Neuron (in vitro differentiated cells): ENCODE results near the gene ZNF71.
A peak's percentile ranks its signal among the peaks of the same experiment; 100 is the strongest.

ENCODE experiments used
- H2AFZ ChIP-seq: one replicate; pipeline ENCODE4 v1.6.1; 2013; ENCODE audit warnings: low read depth, mild to moderate bottlenecking, inconsistent platforms, low read length, moderate library complexity
- H3K27me3 ChIP-seq: one replicate; pipeline ENCODE4 v1.6.1; 2013; ENCODE audit warnings: low read length; ENCODE audit not compliant: insufficient read depth
- H3K36me3 ChIP-seq: one replicate; pipeline ENCODE4 v1.6.1; 2013; ENCODE audit warnings: low read length; ENCODE audit not compliant: insufficient read depth
- H3K4me1 ChIP-seq: one replicate; pipeline ENCODE4 v1.6.1; 2013; ENCODE audit warnings: low read length; ENCODE audit not compliant: insufficient read depth
- H3K4me3 ChIP-seq: 2 replicates; pipeline ENCODE4 v1.5.1; 2013; ENCODE audit warnings: mild to moderate bottlenecking, low read length, moderate library complexity
- H3K9me3 ChIP-seq: one replicate; pipeline ENCODE4 v1.6.1; 2013; ENCODE audit warnings: low read length

The ZNF71 gene

DNA sequence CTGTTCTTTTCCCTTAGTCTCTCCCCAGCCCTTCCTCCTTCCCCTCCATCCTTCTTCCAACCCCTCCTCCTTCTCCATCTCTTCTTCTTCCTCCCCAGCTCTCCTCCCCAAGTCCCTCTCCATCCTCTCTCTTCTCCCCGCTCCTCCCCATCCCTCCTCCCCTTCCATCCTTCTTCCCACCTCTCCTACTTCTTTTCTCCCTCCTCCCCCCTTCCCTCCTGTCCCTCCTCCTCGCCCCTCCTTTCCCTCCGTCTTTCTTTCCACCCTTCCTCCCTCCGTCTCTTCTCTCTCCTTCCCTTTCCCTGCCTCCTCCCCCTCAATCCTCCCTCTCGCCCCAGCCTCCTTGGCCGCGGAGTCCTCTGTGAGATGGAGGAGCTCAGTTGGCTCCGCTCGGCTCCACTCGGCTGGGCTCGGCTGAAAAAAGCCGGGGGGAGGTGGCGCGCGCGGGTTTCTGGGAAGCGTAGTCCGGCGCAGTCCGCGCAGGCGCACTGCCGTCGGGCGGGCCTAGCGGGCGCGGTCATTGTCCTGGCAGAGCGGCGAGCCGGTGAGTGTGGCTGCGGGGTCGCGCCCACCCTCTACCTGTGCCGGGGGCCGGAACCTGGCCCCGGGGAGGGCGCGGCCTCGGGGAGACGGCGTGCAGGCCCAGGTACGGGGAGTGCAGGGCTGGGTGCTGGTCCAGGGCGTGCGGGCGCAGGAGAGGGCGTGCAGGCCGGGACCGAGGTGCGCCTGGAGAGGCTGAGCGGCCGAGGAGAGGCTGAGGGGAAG is at the start of gene ZNF71:
Gene ZNF71 (plus strand): TSS at position 520 of the 765 bp plus-strand sequence. CDS start 6,257 bp downstream, outside the sequence.
- Histone ChIP-seq H3K9me3 (peaks cover 25% of the 10 kb centered on the region), H3K27me3 (no peaks in the 10 kb centered on the region), H2AFZ (peak within 1 kb of the TSS; percentile 92)

DNA sequence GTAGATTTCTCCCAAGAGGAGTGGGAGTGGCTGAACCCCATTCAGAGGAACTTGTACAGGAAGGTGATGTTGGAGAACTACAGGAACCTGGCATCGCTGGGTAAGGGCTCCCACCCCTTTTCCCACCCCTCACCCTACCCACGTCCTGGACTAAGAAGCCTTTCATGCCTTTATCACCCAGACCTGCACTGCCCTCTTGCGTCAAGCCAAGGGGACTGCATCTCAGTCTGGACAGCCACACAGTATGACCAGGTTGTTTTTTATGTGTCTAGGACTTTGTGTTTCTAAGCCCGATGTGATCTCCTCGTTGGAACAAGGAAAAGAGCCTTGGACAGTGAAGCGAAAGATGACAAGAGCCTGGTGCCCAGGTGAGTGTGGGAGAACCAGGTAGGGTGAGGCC is 47.6 kb upstream of the ZNF71 start:
- Histone ChIP-seq H2AFZ (no peak overlapping the region), H3K4me3 (no peak overlapping the region), H3K4me1 (no peaks in the 10 kb centered on the region), H3K36me3 (peaks cover 77% of the 10 kb centered on the region), H3K9me3 (peaks cover 66% of the 10 kb centered on the region), H3K27me3 (no peaks in the 10 kb centered on the region)

More for the DNA sequence above, at the start of gene ZNF71:
- peak within 1 kb of the TSS; percentile 90 for H3K4me3 ChIP-seq
- peaks cover 24% of the 10 kb centered on the region for H3K36me3 ChIP-seq
- H3K4me1 ChIP-seq, result peaks cover 5% of the 10 kb centered on the region

DNA sequence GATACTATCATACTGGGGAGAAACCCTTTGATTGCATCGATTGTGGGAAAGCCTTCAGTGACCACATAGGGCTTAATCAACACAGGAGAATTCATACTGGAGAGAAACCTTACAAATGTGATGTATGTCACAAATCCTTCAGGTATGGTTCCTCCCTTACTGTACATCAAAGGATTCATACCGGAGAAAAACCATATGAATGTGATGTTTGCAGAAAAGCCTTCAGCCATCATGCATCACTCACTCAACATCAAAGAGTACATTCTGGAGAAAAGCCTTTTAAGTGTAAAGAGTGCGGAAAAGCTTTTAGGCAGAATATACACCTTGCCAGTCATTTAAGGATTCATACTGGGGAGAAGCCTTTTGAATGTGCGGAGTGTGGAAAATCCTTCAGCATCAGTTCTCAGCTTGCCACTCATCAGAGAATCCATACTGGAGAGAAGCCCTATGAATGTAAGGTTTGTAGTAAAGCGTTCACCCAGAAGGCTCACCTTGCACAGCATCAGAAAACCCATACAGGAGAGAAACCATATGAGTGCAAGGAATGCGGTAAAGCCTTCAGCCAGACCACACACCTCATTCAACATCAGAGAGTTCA is 40.7 kb upstream of the ZNF71 start:
- Histone ChIP-seq H3K9me3 (peaks cover 69% of the 10 kb centered on the region), H3K36me3 (peaks cover 55% of the 10 kb centered on the region), H3K27me3 (no peaks in the 10 kb centered on the region)

DNA sequence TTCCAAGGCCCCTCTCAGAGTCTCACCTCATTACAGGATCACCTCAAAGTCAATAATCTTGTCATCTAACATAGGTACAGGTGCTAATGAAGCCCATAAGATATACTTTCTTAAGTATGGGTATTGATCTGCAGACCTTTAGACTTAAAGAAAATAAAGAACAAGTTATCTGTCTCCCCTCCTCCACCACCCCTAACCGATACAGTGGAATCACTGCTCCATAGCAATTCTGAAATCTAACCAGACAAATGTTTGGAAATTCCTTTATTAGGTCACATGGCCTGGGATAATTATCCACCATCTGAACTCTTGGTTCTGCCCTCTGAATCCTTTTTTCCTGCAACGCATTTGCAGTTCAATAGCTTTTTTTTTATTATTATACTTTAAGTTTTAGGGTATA is 32.3 kb upstream of the ZNF71 start:
- H3K4me1 ChIP-seq, result peaks cover under 1% of the 10 kb centered on the region
- no peak overlapping the region for H2AFZ ChIP-seq
- H3K4me3 ChIP-seq, result no peak overlapping the region
- H3K9me3 ChIP-seq, result peaks cover 23% of the 10 kb centered on the region
- no peaks in the 10 kb centered on the region for H3K36me3 ChIP-seq
- H3K27me3 ChIP-seq, result no peaks in the 10 kb centered on the region

More for the DNA sequence above, 40.7 kb upstream of the ZNF71 start:
- Histone ChIP-seq H2AFZ (no peak overlapping the region), H3K4me3 (no peak overlapping the region), H3K4me1 (no peaks in the 10 kb centered on the region)

DNA sequence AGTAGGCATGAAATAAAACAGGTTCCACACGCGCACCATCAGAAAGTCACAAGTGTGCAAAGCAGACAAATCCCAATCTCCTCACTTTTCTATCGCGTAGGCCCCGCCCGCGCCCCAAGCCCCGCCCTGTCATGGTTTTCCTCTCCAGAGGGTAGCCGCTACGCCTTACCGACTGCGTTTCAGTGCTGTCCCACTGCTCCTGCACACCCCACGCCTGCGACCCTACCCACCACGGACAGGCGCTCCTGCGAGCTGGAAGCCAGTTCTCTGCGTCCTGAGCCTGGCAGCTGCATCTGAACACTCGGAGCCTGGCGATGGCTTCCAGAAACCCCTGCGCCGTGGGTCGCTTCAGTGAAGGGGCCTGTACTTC is 28.2 kb upstream of the ZNF71 start:
- Histone ChIP-seq H3K36me3 (peaks cover 32% of the 10 kb centered on the region), H3K9me3 (peaks cover 46% of the 10 kb centered on the region)

DNA sequence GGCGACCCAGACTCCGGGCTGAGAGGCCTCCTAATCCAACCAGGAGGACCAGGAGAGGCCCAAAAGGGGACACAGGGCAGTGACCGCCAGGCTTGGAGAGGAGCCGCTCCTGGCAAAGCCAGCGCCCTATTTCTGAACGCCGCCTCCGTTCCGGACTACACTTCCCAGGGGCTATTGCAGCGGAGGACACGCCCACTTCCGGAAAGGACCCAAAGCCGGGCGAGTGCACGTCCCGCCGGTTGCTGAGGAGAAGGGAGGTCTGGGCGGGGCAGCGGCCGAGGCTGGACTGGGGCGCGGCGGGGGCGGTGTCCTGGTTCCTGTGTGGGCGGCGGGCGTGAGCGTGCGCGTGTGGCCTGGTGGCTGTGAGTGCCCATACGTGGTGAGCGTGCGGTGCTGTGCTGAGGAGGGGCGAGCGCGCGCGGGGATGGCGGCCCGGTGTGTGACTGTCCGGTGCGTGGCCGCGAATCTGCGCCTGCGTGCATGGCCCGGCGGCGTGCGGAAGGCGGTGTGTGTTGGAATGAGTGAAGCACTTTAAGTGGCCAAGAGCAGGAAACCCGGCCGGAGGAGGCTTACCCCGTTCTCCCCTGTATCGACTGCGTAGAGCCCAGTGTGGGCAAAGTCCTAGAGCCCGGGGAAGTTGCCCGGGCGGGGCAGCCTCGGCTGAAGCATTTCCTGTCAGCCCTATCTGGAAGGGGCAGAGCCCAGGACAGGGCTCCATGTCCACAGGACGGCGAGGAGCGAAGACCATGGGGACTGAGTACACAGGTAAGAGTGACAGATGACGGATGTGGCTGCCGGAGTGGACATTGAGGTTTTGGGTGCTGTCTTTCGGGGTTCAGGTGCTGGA is 27.6 kb upstream of the ZNF71 start, which contains the start of gene ZNF470:
Gene ZNF470 (plus strand): TSS at position 195 of the 847 bp plus-strand sequence. CDS start 2,844 bp downstream, outside the sequence.
- peak within 1 kb of the TSS; percentile 82 for H2AFZ ChIP-seq
- H3K4me3 ChIP-seq, result peak within 1 kb of the TSS; percentile 61
- H3K27me3 ChIP-seq, result no peaks in the 10 kb centered on the region
- peaks cover 44% of the 10 kb centered on the region for H3K9me3 ChIP-seq
- H3K4me1 ChIP-seq, result peaks cover 9% of the 10 kb centered on the region
- H3K36me3 ChIP-seq, result peaks cover 35% of the 10 kb centered on the region

More for the DNA sequence above, 28.2 kb upstream of the ZNF71 start:
- no peaks in the 10 kb centered on the region for H3K27me3 ChIP-seq
- H3K4me3 ChIP-seq, result peak overlapping the region; percentile 61
- H2AFZ ChIP-seq, result peak overlapping the region; percentile 82
- peaks cover 9% of the 10 kb centered on the region for H3K4me1 ChIP-seq

DNA sequence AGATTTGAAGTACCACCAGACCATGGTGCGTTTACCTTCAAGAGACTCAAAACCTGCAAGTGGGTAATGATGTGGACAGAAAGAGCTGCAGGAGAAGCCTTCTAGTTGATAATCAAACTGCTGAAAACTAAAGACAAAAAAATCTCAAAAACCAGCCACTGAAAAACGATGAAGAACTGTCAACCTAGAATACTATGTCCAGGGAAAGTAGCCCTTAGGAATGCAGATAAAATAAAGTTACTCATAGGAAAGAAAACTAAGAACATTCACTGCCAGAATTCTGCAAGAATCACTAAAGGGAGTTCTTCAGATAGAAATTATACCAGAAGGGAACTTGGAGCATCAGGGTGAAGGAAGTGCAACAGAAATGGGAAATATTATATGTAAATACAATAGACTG is 22.5 kb upstream of the ZNF71 start:
- no peaks in the 10 kb centered on the region for H3K27me3 ChIP-seq
- no peak overlapping the region for H2AFZ ChIP-seq
- peaks cover 72% of the 10 kb centered on the region for H3K9me3 ChIP-seq
- H3K36me3 ChIP-seq, result peaks cover 81% of the 10 kb centered on the region
- H3K4me1 ChIP-seq, result peaks cover 9% of the 10 kb centered on the region
- H3K4me3 ChIP-seq, result no peak overlapping the region

DNA sequence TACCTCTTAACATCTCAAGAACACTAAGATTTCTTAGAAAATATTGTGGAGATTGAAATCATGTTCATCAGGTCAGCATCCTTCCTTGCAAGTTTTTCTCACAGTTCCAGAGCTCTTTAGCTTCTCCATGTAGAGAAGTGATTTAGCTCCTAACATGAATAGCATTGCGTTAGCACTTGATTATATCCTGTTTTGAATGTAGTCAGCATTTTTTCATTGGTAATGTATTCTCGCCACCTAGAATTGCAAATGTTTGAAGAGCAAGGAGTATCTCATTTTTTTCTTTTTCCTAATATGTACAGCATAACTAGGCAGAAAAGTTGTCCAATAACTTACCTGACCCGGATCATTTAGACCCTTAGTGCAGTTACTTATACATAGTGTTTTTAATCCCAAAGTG is 21.2 kb upstream of the ZNF71 start:
- Histone ChIP-seq H3K36me3 (peaks cover 85% of the 10 kb centered on the region), H2AFZ (no peak overlapping the region), H3K4me3 (no peak overlapping the region), H3K9me3 (peaks cover 76% of the 10 kb centered on the region), H3K27me3 (no peaks in the 10 kb centered on the region), H3K4me1 (no peaks in the 10 kb centered on the region)

DNA sequence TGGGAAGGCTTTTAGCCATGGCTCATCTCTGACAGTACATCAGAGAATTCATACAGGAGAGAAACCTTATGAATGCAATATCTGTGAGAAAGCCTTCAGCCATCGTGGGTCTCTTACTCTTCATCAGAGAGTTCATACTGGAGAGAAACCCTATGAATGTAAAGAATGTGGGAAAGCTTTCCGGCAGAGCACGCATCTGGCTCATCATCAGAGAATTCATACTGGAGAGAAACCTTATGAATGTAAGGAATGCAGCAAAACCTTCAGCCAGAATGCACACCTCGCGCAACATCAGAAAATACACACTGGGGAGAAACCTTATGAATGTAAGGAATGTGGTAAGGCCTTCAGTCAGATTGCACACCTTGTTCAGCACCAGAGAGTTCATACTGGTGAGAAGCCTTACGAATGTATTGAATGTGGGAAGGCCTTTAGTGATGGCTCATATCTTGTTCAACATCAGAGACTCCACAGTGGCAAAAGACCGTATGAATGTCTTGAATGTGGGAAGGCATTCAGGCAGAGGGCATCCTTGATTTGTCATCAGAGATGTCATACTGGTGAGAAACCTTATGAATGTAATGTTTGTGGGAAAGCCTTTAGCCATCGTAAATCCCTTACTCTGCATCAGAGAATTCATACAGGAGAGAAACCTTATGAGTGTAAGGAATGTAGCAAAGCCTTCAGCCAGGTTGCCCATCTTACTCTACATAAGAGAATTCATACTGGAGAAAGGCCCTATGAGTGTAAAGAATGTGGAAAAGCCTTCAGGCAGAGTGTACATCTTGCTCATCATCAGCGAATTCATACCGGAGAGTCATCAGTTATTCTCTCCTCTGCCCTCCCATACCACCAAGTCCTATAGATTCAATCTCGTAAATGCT is 17.1 kb upstream of the ZNF71 start:
- peaks cover 76% of the 10 kb centered on the region for H3K9me3 ChIP-seq
- H3K4me3 ChIP-seq, result no peak overlapping the region
- H2AFZ ChIP-seq, result no peak overlapping the region
- no peaks in the 10 kb centered on the region for H3K4me1 ChIP-seq
- H3K27me3 ChIP-seq, result no peaks in the 10 kb centered on the region
- peaks cover 52% of the 10 kb centered on the region for H3K36me3 ChIP-seq

DNA sequence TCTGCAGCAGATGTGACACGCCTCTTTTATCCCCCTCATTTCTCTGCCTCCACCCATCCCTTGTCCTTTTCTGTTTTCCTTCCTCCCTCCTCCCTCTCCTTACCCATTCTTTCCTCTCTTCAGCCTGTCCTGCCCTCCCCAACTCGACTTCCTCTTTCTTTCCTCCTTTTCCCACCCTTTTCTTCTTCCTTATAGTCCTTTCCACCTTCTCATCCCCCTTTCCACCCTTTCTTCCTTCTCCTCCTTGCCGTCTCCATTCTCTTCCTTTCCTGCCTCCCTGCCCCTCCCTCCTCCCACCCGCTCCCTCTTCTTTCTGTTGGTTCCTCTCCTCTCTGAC is 688 bp upstream of the ZNF71 start:
- H3K4me1 ChIP-seq, result peaks cover 5% of the 10 kb centered on the region
- H3K4me3 ChIP-seq, result peak overlapping the region; percentile 90
- H3K36me3 ChIP-seq, result peaks cover 24% of the 10 kb centered on the region
- peak overlapping the region; percentile 92 for H2AFZ ChIP-seq
- no peaks in the 10 kb centered on the region for H3K27me3 ChIP-seq
- peaks cover 30% of the 10 kb centered on the region for H3K9me3 ChIP-seq

DNA sequence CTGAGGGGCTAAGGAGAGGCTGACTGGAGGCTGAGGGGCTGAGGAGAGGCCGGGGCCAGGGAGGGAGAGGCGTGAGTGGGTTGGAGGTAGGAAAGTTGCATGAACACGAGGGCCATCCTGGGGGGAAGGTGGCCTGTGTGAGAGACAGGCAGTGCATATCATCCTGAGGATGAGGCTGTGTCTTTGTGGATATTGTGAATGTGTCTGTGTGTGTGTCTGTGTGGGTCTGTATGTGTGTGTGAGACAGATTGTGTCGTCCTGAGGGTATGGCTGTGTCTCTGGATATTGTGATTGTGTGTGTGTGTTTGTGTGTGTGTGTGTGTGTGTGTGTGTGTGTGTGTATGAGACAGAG is 422 bp downstream of the ZNF71 start:
- Histone ChIP-seq H2AFZ (peak overlapping the region; percentile 92), H3K4me1 (peaks cover 5% of the 10 kb centered on the region), H3K27me3 (no peaks in the 10 kb centered on the region), H3K36me3 (peaks cover 25% of the 10 kb centered on the region), H3K4me3 (peak overlapping the region; percentile 90), H3K9me3 (peaks cover 26% of the 10 kb centered on the region)

DNA sequence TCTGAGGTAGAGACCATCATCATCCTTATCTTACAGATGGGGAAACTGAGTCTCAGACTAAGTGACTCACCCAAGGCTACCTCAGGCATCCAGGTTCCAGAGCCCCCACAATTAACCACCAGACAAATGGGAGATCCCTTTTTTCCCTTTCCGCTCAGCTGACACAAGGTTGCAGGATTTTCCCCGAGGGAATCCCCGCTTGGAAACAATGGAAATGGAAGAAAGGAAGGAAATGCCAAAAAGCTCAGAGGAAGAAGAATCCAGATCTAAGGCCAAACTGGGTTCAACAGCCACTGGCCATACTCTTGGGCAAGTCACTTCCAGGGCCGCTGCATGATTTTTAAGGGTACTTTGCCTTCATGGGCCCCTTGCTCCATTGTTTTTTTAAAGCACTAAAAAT is 1.6 kb downstream of the ZNF71 start:
- H3K27me3 ChIP-seq, result no peaks in the 10 kb centered on the region
- H3K4me3 ChIP-seq, result peak overlapping the region; percentile 90
- peaks cover 38% of the 10 kb centered on the region for H3K9me3 ChIP-seq
- H3K4me1 ChIP-seq, result peaks cover 5% of the 10 kb centered on the region
- H2AFZ ChIP-seq, result no peak overlapping the region
- H3K36me3 ChIP-seq, result peaks cover 37% of the 10 kb centered on the region
